MM.1S (cell line): ENCODE measurements around the gene SLAMF8.

Experiments used
- DNase-seq: peaks from one replicate; pipeline ENCODE4 v3.0.0-alpha.2; 2015
- H2AFZ ChIP-seq: fragments of 300-600 bp; sonication (generic); 2 replicates; pipeline ENCODE4 v1.6.0; 2016; ENCODE audit warnings: antibody characterized with exemption, low read length
- H3F3A ChIP-seq: fragments of 300-600 bp; sonication (generic); 2 replicates; pipeline ENCODE4 v1.6.1; 2016; ENCODE audit warnings: mild to moderate bottlenecking, antibody characterized with exemption, low read length, moderate library complexity, mixed read lengths; ENCODE audit not compliant: insufficient read depth
- H3K27ac ChIP-seq: fragments of 300-600 bp; sonication (generic); 2 replicates; pipeline ENCODE4 v1.5.1; 2016; ENCODE audit warnings: mild to moderate bottlenecking, low read length
- H3K27me3 ChIP-seq: fragments of 300-600 bp; sonication (generic); replicated peaks from 2 replicates; pipeline ENCODE4 v1.6.0; 2016; ENCODE audit warnings: low read length; ENCODE audit not compliant: insufficient read depth
- H3K36me3 ChIP-seq: fragments of 300-600 bp; sonication (generic); replicated peaks from 2 replicates; pipeline ENCODE4 v1.6.1; 2016; ENCODE audit warnings: mild to moderate bottlenecking, low read length, mixed read lengths; ENCODE audit not compliant: insufficient read depth
- H3K4me1 ChIP-seq: fragments of 300-600 bp; sonication (generic); 2 replicates; pipeline ENCODE4 v1.6.1; 2016; ENCODE audit warnings: low read length, mixed read lengths
- H3K4me2 ChIP-seq: fragments of 300-600 bp; sonication (generic); 2 replicates; pipeline ENCODE4 v1.6.0; 2016; ENCODE audit warnings: low read depth, low read length
- H3K4me3 ChIP-seq: fragments of 300-600 bp; sonication (generic); 2 replicates; pipeline ENCODE4 v1.5.1; 2016; ENCODE audit warnings: low read length, mixed read lengths
- H3K79me2 ChIP-seq: fragments of 300-600 bp; sonication (generic); 2 replicates; pipeline ENCODE4 v1.6.1; 2016; ENCODE audit warnings: mixed run types, low read length, mixed read lengths
- H3K9ac ChIP-seq: fragments of 300-600 bp; sonication (generic); 2 replicates; pipeline ENCODE4 v1.6.1; 2016; ENCODE audit warnings: low read length, mixed read lengths
- H3K9me2 ChIP-seq: fragments of 300-600 bp; sonication (generic); replicated peaks from 2 replicates; pipeline ENCODE4 v1.6.1; 2016; ENCODE audit warnings: mild to moderate bottlenecking, low read length, mixed read lengths; ENCODE audit not compliant: insufficient read depth
- H3K9me3 ChIP-seq: fragments of 300-600 bp; sonication (generic); replicated peaks from 2 replicates; pipeline ENCODE4 v1.6.1; 2016; ENCODE audit warnings: mild to moderate bottlenecking, low read length, mixed read lengths; ENCODE audit not compliant: insufficient read depth
- H4K20me1 ChIP-seq: fragments of 300-600 bp; sonication (generic); 2 replicates; pipeline ENCODE4 v1.6.1; 2016; ENCODE audit warnings: mild to moderate bottlenecking, low read length, moderate library complexity, mixed read lengths; ENCODE audit not compliant: insufficient read depth
- CTCF ChIP-seq: fragments of 300-600 bp; sonication (generic); IDR thresholded peaks from 2 replicates; pipeline ENCODE4 v1.5.1; 2016; ENCODE audit warnings: antibody characterized with exemption, low read length, mixed read lengths
- EZH2 ChIP-seq: fragments of 300-600 bp; sonication (generic); optimal IDR thresholded peaks from 2 replicates; pipeline ENCODE3; 2017; ENCODE audit warnings: low read depth, mild to moderate bottlenecking, antibody characterized with exemption, low read length, mixed read lengths
- EZH2phosphoT487 ChIP-seq: fragments of 300-600 bp; sonication (generic); IDR thresholded peaks from 2 replicates; pipeline ENCODE4 v1.6.1; 2018; ENCODE audit warnings: antibody characterized with exemption, low read length

Gene SLAMF8

GRCh38 chr1:159855709-159856108 lies 29.0 kb downstream of the SLAMF8 start:
- Histone ChIP-seq H3K79me2 (no peaks in the 10 kb centered on the region), H3K4me3 (no peak overlapping the region), H3K9me3 (no peaks in the 10 kb centered on the region), H3K9me2 (no peaks in the 10 kb centered on the region), H4K20me1 (no peaks in the 10 kb centered on the region), H3K36me3 (no peaks in the 10 kb centered on the region), H2AFZ (no peak overlapping the region), H3F3A (peaks cover 8% of the 10 kb centered on the region; the same call in 1 of the 2 replicates), H3K4me2 (peak overlapping the region; percentile 99; the same call in 1 of the 2 replicates), H3K4me1 (peaks cover 4% of the 10 kb centered on the region; the same call in 1 of the 2 replicates), H3K27ac (no peak overlapping the region), H3K9ac (no peak overlapping the region), H3K27me3 (no peaks in the 10 kb centered on the region)
- TF ChIP-seq EZH2phosphoT487 (no peak), CTCF (no peak), EZH2 (no peak)
- no peak for DNase-seq

GRCh38 chr1:159856576-159856975 lies 29.9 kb downstream of the SLAMF8 start:
- peaks cover 4% of the 10 kb centered on the region; the same call in 1 of the 2 replicates for H3K4me1 ChIP-seq
- no peak for DNase-seq
- H3K27ac ChIP-seq, result no peak overlapping the region
- H3K9me3 ChIP-seq, result no peaks in the 10 kb centered on the region
- no peak overlapping the region for H2AFZ ChIP-seq
- no peaks in the 10 kb centered on the region for H4K20me1 ChIP-seq
- TF ChIP-seq CTCF, result no peak
- no peak for TF ChIP-seq EZH2phosphoT487
- TF ChIP-seq EZH2, result no peak
- no peaks in the 10 kb centered on the region for H3K79me2 ChIP-seq
- no peak overlapping the region for H3K4me2 ChIP-seq
- H3K9me2 ChIP-seq, result no peaks in the 10 kb centered on the region
- H3K27me3 ChIP-seq, result no peaks in the 10 kb centered on the region
- no peaks in the 10 kb centered on the region for H3K36me3 ChIP-seq
- no peak overlapping the region for H3K4me3 ChIP-seq
- peaks cover 8% of the 10 kb centered on the region; the same call in 1 of the 2 replicates for H3F3A ChIP-seq
- no peak overlapping the region for H3K9ac ChIP-seq

DNA sequence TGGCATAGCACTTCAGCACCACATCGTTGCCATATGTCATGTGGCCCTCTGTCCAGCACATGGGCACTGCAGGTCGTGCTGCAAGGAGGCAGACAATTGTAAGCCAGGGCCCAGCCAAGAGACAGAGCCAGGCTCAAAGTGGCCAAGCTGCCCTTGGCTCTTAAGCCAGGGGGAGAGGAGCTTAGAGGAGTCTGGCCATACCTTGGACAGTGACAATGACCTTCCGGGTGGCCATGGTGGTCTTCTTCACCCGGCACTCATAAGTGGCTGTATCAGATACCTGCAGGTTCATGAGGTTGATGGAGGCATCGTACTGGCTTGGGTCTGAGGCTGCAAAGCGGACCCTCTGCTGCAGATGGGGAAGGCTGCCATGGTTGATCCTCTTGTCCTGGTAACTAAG lies 31.2 kb downstream of the SLAMF8 start:
- H3K27me3 ChIP-seq, result no peaks in the 10 kb centered on the region

More for the DNA sequence above, 31.2 kb downstream of the SLAMF8 start:
- Histone ChIP-seq H3K4me1 (no peaks in the 10 kb centered on the region), H3K4me2 (no peak overlapping the region), H3K9ac (no peak overlapping the region), H3K9me2 (no peaks in the 10 kb centered on the region), H3K9me3 (no peaks in the 10 kb centered on the region), H3K36me3 (no peaks in the 10 kb centered on the region), H2AFZ (no peak overlapping the region), H3F3A (peaks cover 8% of the 10 kb centered on the region; the same call in 1 of the 2 replicates), H3K79me2 (no peaks in the 10 kb centered on the region), H4K20me1 (no peaks in the 10 kb centered on the region), H3K27ac (no peak overlapping the region), H3K4me3 (no peak overlapping the region)
- DNase-seq, result no peak
- TF ChIP-seq EZH2 (no peak), CTCF (no peak), EZH2phosphoT487 (no peak)
